OCI-LY7 (cell line): ENCODE data around the gene NLGN1. TPM values are rescaled to one million over a fixed set of nuclear protein-coding genes. Genes with fewer than 3 reads are reported as not detected.

Source experiments
- BruUV-seq: library from RNA; stranded (reverse); fragments of 400-500 nt; replicated peaks from 2 replicates; lab custom pipeline; 2021; lab: Mats Ljungman, UMichigan
- CTCF ChIA-PET: fragments of 300-600 bp; sonication (Branson Sonifier 250); formaldehyde crosslinking; loops from one replicate; lab custom pipeline; 2022; ENCODE audit warnings: antibody characterized with exemption; ENCODE audit not compliant: unreplicated experiment; lab: Charles Lee
- POLR2A ChIA-PET: fragments of 300-600 bp; sonication (Branson Sonifier 250); formaldehyde crosslinking; loops from one replicate; lab custom pipeline; 2022; ENCODE audit warnings: antibody characterized with exemption; lab: Charles Lee
- DNase-seq: peaks from one replicate; pipeline ENCODE4 v3.0.0-alpha.2; 2015; ENCODE audit warnings: low spot score
- H2AFZ ChIP-seq: fragments of 200-600 bp; sonication (generic), shearing (Covaris generic); 2 replicates; pipeline ENCODE4 v1.6.1; 2014; ENCODE audit warnings: mild to moderate bottlenecking, antibody characterized with exemption, low read length, moderate library complexity
- H3K27ac ChIP-seq: fragments of 200-600 bp; sonication (generic); 2 replicates; pipeline ENCODE4 v1.5.1; 2014; ENCODE audit warnings: mixed run types, low read depth, mild to moderate bottlenecking, moderate library complexity, low read length, inconsistent platforms; ENCODE audit not compliant: poor library complexity, severe bottlenecking
- H3K36me3 ChIP-seq: fragments of 200-600 bp; sonication (generic); 2 replicates; pipeline ENCODE4 v1.6.1; 2014; ENCODE audit warnings: mild to moderate bottlenecking, antibody characterized with exemption, low read length, moderate library complexity, mixed read lengths; ENCODE audit not compliant: insufficient read depth
- H3K4me1 ChIP-seq: fragments of 200-600 bp; sonication (generic); 2 replicates; pipeline ENCODE4 v1.5.1; 2014; ENCODE audit warnings: mild to moderate bottlenecking, low read length; ENCODE audit not compliant: insufficient read depth, poor library complexity, severe bottlenecking
- H3K4me2 ChIP-seq: fragments of 200-600 bp; sonication (generic); 2 replicates; pipeline ENCODE4 v1.6.1; 2014; ENCODE audit warnings: mild to moderate bottlenecking, low read length
- H3K4me3 ChIP-seq: fragments of 200-600 bp; sonication (generic); 2 replicates; pipeline ENCODE4 v1.5.1; 2014; ENCODE audit warnings: mild to moderate bottlenecking, low read depth, low read length; ENCODE audit not compliant: poor library complexity, severe bottlenecking
- H3K79me2 ChIP-seq: fragments of 200-600 bp; sonication (generic); 2 replicates; pipeline ENCODE4 v1.6.1; 2016; ENCODE audit warnings: low read depth, mild to moderate bottlenecking, low read length, moderate library complexity, mixed read lengths; ENCODE audit not compliant: insufficient read depth
- H3K9me2 ChIP-seq: fragments of 200-600 bp; sonication (generic); 2 replicates; pipeline ENCODE4 v1.6.1; 2016; ENCODE audit warnings: mild to moderate bottlenecking, low read length, mixed read lengths; ENCODE audit not compliant: insufficient read depth
- H3K9me3 ChIP-seq: fragments of 200-600 bp; sonication (generic); 2 replicates; pipeline ENCODE4 v1.6.1; 2014; ENCODE audit warnings: mild to moderate bottlenecking, mixed run types, low read length, mixed read lengths
- H4K20me1 ChIP-seq: fragments of 200-600 bp; sonication (generic); 2 replicates; pipeline ENCODE4 v1.6.1; 2014; ENCODE audit warnings: mild to moderate bottlenecking, antibody characterized with exemption, low read length, moderate library complexity, mixed read lengths; ENCODE audit not compliant: insufficient read depth
- CTCF ChIP-seq: fragments of 200-600 bp; sonication (generic); conservative IDR thresholded peaks from 2 replicates; pipeline ENCODE4 v1.5.1; 2014; ENCODE audit warnings: mild to moderate bottlenecking, antibody characterized with exemption, low read length, moderate library complexity, mixed read lengths
- EZH2phosphoT487 ChIP-seq: fragments of 200-600 bp; sonication (generic); IDR thresholded peaks from 2 replicates; pipeline ENCODE4 v1.6.1; 2018; ENCODE audit warnings: low read depth, borderline replicate concordance, mild to moderate bottlenecking, mixed run types, antibody characterized with exemption, low read length, moderate library complexity, mixed read lengths
- intact Hi-C: fragments of 100-400 bp; cut with micrococcal nuclease; formaldehyde crosslinking; loops from one replicate; pipeline ENCODE4 v1.10.0; 2022; ENCODE audit not compliant: unreplicated experiment
- total RNA-seq, 2 experiments: library from RNA; depleted of rRNA in 1 of 2; stranded (reverse); fragments of >200 nt in 1 of 2; shearing (Covaris generic) in 1 of 2; gene quantifications; 2 replicates each; pipeline ENCODE4 v1.2.3, GENCODE V29; 2014 to 2022

NLGN1 gene
- total RNA-seq, 2 experiments from 2014 or later, result not detected

DNA sequence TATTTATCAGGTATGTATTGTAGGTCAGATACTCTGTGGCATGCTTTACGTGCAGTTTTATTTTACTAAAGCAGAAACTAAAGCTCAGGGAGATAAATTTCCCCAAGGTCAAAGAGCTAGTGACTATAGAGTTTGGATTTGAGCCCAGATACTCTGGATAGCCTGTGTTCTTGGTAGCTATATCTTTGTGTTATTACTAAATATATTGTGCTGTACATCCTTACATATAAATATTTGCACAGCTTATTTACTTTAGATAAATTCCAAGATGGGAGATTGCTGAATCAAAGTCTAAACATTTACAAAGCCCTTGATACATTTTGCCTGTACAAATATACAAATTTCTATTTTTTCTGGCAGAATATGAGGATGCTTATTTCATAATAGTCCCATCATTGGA is 800.7 kb downstream of the NLGN1 start:
- Histone ChIP-seq H3K9me3 (no peaks in the 10 kb centered on the region), H3K36me3 (no peaks in the 10 kb centered on the region), H2AFZ (no peak overlapping the region), H3K4me2 (no peak overlapping the region), H3K79me2 (no peaks in the 10 kb centered on the region), H4K20me1 (no peaks in the 10 kb centered on the region), H3K4me1 (no peaks in the 10 kb centered on the region), H3K27ac (no peak overlapping the region), H3K4me3 (no peak overlapping the region), H3K9me2 (no peaks in the 10 kb centered on the region)
- TF ChIP-seq CTCF (no peak), EZH2phosphoT487 (no peak)
- intact Hi-C loops, result no loop called here
- CTCF ChIA-PET, result no interaction called here
- no peak for DNase-seq
- no TSS peak for BruUV-seq
- POLR2A ChIA-PET, result no interaction called here

DNA sequence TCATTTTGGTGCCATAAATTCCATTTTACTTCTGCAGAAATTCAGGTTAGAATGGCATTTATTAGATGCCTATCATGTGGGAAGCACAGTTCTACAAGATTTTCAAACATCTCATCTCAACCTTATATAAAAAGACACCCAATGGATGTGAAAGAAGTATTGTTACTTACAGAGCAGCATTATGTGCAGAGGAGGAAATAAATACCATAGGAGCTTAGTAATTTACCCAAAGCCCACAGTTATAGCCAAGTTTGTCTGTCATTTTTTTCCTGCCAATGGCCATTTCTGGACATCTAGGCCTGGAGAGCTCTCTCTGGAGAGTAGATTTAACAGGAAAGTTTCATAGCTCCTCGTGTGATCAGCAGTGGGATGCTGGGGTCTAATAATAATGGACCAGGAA is 802.2 kb downstream of the NLGN1 start:
- POLR2A ChIA-PET, result no interaction called here
- H3K27ac ChIP-seq, result no peak overlapping the region
- no TSS peak for BruUV-seq
- DNase-seq, result no peak
- H3K4me2 ChIP-seq, result no peak overlapping the region
- H4K20me1 ChIP-seq, result no peaks in the 10 kb centered on the region
- no peaks in the 10 kb centered on the region for H3K79me2 ChIP-seq
- no peaks in the 10 kb centered on the region for H3K36me3 ChIP-seq
- H2AFZ ChIP-seq, result no peak overlapping the region
- H3K4me1 ChIP-seq, result no peaks in the 10 kb centered on the region
- intact Hi-C loops, result no loop called here
- TF ChIP-seq CTCF (no peak), EZH2phosphoT487 (no peak)
- no peak overlapping the region for H3K4me3 ChIP-seq
- H3K9me3 ChIP-seq, result no peaks in the 10 kb centered on the region
- CTCF ChIA-PET, result no interaction called here
- no peaks in the 10 kb centered on the region for H3K9me2 ChIP-seq

DNA sequence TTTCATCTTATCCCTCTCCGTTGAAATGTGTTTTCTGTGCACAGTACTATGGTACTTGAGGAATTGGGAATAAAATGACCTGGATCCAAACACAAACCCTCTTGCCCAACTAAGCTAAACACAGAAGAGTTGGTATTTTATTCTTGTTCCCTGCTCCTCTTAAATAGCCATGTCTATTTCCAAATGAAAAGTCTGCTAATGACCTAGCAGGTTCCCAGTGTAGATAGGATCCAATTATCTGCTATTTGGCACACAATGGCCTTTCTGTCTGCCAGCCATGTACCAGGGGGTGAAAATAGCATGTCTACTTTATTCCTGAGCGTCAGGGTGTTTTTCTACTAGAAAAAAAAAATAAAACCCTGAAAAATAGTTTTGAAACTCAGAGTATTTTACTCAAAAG is 804.6 kb downstream of the NLGN1 start:
- H3K4me3 ChIP-seq, result no peak overlapping the region
- DNase-seq, result no peak
- ChIA-PET POLR2A (no interaction called here), CTCF (no interaction called here)
- no peaks in the 10 kb centered on the region for H3K4me1 ChIP-seq
- H3K79me2 ChIP-seq, result no peaks in the 10 kb centered on the region
- BruUV-seq, result no TSS peak
- no peaks in the 10 kb centered on the region for H3K9me3 ChIP-seq
- H2AFZ ChIP-seq, result no peak overlapping the region
- no peaks in the 10 kb centered on the region for H4K20me1 ChIP-seq
- no peak overlapping the region for H3K27ac ChIP-seq
- no peak overlapping the region for H3K4me2 ChIP-seq
- H3K9me2 ChIP-seq, result no peaks in the 10 kb centered on the region
- TF ChIP-seq CTCF (no peak), EZH2phosphoT487 (no peak)
- H3K36me3 ChIP-seq, result no peaks in the 10 kb centered on the region
- intact Hi-C loops, result no loop called here
